Ishikawa (cell line): ENCODE results near the gene LPAR1.

Experiments
- CEBPB ChIP-seq: IDR thresholded peaks from 2 replicates; pipeline ENCODE4 v1.6.1; 2012
- CREB1 ChIP-seq: IDR thresholded peaks from 2 replicates; pipeline ENCODE4 v1.6.1; 2012; ENCODE audit warnings: low read depth
- EGR1 ChIP-seq: IDR thresholded peaks from 2 replicates; pipeline ENCODE4 v1.6.1; 2012
- EP300 ChIP-seq: IDR thresholded peaks from 2 replicates; pipeline ENCODE4 v1.6.1; 2012; ENCODE audit warnings: borderline replicate concordance
- FOXM1 ChIP-seq: IDR thresholded peaks from 2 replicates; pipeline ENCODE4 v1.6.1; 2012; ENCODE audit warnings: low read depth, borderline replicate concordance
- NFIC ChIP-seq: IDR thresholded peaks from 2 replicates; pipeline ENCODE4 v1.6.1; 2012
- RAD21 ChIP-seq: IDR thresholded peaks from 2 replicates; pipeline ENCODE4 v1.6.1; 2012; ENCODE audit warnings: low read depth
- TAF1 ChIP-seq: IDR thresholded peaks from 2 replicates; pipeline ENCODE4 v1.6.1; 2012; ENCODE audit warnings: low read depth, mild to moderate bottlenecking
- TCF12 ChIP-seq: IDR thresholded peaks from 2 replicates; pipeline ENCODE4 v1.6.1; 2012; ENCODE audit warnings: low read depth
- TEAD4 ChIP-seq: IDR thresholded peaks from 2 replicates; pipeline ENCODE4 v1.6.1; 2012
- YY1 ChIP-seq: IDR thresholded peaks from 2 replicates; pipeline ENCODE4 v1.6.1; 2012; ENCODE audit warnings: low read depth
- ZBTB7A ChIP-seq: IDR thresholded peaks from 2 replicates; pipeline ENCODE4 v1.6.1; 2012; ENCODE audit warnings: low read depth
- TF ChIP-seq, protein P1 (sequence below): IDR thresholded peaks from 2 replicates; pipeline ENCODE4 v1.6.1; 2012; ENCODE audit warnings: low read depth, mild to moderate bottlenecking
- TF ChIP-seq, protein P2 (sequence below): IDR thresholded peaks from 2 replicates; pipeline ENCODE4 v1.6.1; 2012
- TF ChIP-seq, protein P3 (sequence below): IDR thresholded peaks from 2 replicates; pipeline ENCODE4 v1.6.1; 2012

The LPAR1 gene

DNA sequence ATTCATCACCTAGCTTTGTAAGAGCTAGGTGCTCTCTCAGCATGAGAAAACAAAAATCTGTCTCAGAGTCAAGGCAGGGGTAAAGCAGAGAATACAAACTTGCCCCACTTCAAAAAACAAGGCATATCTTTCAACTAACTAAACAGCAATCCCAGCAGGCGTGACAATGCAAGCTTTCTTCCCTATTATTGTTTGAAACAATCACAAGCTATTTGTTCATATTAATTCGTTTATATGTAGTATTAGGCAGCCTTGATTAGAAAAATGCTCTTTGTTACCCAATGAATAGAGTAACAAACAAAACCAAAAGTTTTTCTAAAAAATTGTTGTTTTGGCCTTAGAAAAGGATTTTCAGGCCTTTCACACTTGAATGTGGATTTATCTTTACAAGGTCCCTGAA, 71.1 kb downstream of the LPAR1 start:
- TF ChIP-seq NFIC (no peak), FOXM1 (no peak), TAF1 (no peak), RAD21 (no peak), ZBTB7A (no peak), YY1 (no peak)
- TF ChIP-seq, protein P1, sequence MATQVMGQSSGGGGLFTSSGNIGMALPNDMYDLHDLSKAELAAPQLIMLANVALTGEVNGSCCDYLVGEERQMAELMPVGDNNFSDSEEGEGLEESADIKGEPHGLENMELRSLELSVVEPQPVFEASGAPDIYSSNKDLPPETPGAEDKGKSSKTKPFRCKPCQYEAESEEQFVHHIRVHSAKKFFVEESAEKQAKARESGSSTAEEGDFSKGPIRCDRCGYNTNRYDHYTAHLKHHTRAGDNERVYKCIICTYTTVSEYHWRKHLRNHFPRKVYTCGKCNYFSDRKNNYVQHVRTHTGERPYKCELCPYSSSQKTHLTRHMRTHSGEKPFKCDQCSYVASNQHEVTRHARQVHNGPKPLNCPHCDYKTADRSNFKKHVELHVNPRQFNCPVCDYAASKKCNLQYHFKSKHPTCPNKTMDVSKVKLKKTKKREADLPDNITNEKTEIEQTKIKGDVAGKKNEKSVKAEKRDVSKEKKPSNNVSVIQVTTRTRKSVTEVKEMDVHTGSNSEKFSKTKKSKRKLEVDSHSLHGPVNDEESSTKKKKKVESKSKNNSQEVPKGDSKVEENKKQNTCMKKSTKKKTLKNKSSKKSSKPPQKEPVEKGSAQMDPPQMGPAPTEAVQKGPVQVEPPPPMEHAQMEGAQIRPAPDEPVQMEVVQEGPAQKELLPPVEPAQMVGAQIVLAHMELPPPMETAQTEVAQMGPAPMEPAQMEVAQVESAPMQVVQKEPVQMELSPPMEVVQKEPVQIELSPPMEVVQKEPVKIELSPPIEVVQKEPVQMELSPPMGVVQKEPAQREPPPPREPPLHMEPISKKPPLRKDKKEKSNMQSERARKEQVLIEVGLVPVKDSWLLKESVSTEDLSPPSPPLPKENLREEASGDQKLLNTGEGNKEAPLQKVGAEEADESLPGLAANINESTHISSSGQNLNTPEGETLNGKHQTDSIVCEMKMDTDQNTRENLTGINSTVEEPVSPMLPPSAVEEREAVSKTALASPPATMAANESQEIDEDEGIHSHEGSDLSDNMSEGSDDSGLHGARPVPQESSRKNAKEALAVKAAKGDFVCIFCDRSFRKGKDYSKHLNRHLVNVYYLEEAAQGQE, result no peak

DNA sequence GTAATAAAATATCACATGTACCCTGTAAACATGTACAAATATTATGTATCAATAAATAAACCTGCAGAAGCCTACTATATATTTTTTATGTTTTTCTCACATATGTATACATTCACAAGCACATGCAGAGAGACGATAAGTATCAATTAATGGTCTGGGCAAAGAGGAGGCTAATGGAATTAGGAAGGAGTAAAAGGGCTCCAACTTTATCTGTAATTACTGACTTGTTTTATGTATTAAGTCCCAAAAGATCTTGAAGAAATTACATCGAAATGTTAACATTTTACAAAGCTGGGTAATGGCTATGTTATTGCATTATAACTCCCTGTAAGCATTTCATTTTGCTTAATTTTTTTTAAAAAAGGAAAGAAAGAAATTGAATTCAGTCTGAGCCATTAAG, 78.0 kb downstream of the LPAR1 start:
- TF ChIP-seq CEBPB, result no peak
- TF ChIP-seq CREB1, result no peak
- TF ChIP-seq EGR1, result no peak
- TF ChIP-seq FOXM1, result no peak
- no peak for TF ChIP-seq TAF1
- TF ChIP-seq ZBTB7A, result no peak
- TF ChIP-seq EP300, result no peak
- TF ChIP-seq RAD21, result no peak
- TF ChIP-seq, protein P1, result no peak
- no peak for TF ChIP-seq TCF12

DNA sequence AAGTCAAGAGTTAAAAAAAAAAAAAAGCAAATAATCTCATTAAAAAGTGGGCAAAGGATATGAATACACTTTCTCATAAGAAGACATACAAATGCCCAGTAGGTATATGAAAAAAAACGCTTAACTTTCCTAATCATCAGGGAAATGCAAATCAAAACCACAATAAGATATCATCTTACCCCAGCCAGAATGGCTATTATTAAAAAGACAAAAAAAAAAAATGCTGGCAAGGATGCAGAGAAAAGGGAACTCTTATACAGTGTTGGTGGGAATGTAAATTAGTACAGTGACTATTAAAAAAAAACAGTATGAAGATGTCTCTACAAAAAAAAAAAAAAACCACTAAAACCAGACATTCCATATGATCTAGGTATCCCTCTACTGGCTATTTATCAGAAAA, 79.4 kb downstream of the LPAR1 start:
- TF ChIP-seq CEBPB, result no peak
- TF ChIP-seq ZBTB7A, result no peak
- no peak for TF ChIP-seq TCF12
- no peak for TF ChIP-seq FOXM1
- no peak for TF ChIP-seq TEAD4
- no peak for TF ChIP-seq YY1
- TF ChIP-seq, protein P2, sequence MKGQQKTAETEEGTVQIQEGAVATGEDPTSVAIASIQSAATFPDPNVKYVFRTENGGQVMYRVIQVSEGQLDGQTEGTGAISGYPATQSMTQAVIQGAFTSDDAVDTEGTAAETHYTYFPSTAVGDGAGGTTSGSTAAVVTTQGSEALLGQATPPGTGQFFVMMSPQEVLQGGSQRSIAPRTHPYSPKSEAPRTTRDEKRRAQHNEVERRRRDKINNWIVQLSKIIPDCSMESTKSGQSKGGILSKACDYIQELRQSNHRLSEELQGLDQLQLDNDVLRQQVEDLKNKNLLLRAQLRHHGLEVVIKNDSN, result no peak
- TF ChIP-seq, protein P3, sequence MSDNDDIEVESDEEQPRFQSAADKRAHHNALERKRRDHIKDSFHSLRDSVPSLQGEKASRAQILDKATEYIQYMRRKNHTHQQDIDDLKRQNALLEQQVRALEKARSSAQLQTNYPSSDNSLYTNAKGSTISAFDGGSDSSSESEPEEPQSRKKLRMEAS, result no peak
- no peak for TF ChIP-seq CREB1
- TF ChIP-seq RAD21, result no peak
- TF ChIP-seq EGR1, result no peak
- TF ChIP-seq NFIC, result no peak
- no peak for TF ChIP-seq TAF1
- no peak for TF ChIP-seq EP300
- TF ChIP-seq, protein P1, result no peak

DNA sequence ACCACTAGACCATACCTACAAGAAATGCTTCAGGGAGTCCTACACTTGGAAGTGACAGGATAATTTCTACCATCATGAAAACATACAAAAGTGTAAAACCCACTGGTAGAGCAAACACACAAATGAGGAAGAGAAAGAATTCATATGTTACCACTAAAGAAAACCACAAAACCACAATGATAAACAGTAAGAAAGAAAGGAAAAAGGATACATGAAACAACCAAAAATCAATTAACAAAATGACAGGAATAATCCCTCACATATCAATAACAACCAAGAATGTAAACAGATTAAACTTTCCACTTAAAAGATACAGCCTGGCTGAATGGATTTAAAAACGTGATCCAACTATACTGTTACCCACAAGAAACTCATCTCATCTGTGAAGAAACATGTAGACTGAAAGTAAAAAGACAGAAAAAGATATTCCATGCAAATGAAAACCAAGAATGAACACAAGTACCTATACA, 83.4 kb downstream of the LPAR1 start:
- no peak for TF ChIP-seq TCF12
- no peak for TF ChIP-seq TAF1
- no peak for TF ChIP-seq ZBTB7A

DNA sequence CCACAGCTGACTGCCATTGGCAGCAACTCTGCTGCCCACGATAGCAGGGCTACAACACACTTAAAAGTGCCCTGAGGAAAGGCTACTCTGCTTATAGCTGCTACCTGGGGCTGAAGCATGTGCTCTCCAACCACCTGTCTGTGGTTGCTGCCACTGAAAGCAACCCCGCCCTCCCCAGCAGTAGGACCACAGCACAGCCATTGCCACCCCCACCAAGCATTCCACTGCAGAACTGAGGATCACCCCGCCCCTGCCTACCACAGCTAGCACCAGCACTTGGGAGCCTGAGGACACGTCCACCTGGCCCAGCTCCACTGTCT, 85.8 kb downstream of the LPAR1 start:
- TF ChIP-seq TEAD4, result no peak
- TF ChIP-seq CEBPB, result no peak
- TF ChIP-seq, protein P3, result no peak
- TF ChIP-seq EGR1, result no peak
